Measurements from ENCODE around the gene TENT4B. TPM values are rescaled to one million over a fixed set of nuclear protein-coding genes. Genes with fewer than 3 reads are reported as not detected.

The TENT4B gene
- total RNA-seq, 1 donor from 2014 or later: 13.2 TPM

DNA sequence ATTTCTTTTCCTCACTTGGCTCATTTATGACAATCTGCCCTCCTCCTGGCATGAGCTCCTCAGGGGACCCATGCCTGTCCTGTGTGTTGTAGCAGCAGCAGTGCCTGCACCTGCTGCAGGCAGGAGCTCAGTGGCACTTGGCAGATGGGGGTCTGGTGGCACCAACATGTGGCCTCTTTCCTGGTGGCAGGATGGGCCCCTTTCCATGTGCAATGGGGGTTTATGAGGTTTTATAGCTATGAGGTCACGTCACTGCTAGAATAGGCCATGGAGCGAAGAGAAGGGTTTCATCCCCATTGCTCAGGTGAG lies 120.2 kb downstream of the TENT4B start:
- POLR2A ChIA-PET: interaction anchor here (0.5 to 16.1 kb wide), 15 partner anchors 4 to 411 kb away, joined by 3 to 244 read pairs (median 7); partner anchors contain the start of genes ADCY7, CNEP1R1 and SNX20
- ATAC-seq (ENCODE audit: low read depth) (no peak), DNase-seq (no peak)
- Mint-ChIP-seq H3K36me3 (ENCODE audit: low read depth) (peaks cover 9% of the 10 kb centered on the region), H3K27me3 (no peaks in the 10 kb centered on the region), H3K4me3 (peak overlapping the region; percentile 99), H3K27ac (peak overlapping the region; percentile 100), H3K9me3 (peaks cover 1% of the 10 kb centered on the region), H3K4me1 (peaks cover 91% of the 10 kb centered on the region)
- intact Hi-C loops (cut with micrococcal nuclease): no loop called here
- CTCF ChIA-PET: interaction anchor here (0.9 to 4.4 kb wide), 9 partner anchors 8 to 122 kb away, joined by 3 to 21 read pairs (median 10); no protein-coding TSS in a partner anchor
- TF ChIP-seq, protein P1, sequence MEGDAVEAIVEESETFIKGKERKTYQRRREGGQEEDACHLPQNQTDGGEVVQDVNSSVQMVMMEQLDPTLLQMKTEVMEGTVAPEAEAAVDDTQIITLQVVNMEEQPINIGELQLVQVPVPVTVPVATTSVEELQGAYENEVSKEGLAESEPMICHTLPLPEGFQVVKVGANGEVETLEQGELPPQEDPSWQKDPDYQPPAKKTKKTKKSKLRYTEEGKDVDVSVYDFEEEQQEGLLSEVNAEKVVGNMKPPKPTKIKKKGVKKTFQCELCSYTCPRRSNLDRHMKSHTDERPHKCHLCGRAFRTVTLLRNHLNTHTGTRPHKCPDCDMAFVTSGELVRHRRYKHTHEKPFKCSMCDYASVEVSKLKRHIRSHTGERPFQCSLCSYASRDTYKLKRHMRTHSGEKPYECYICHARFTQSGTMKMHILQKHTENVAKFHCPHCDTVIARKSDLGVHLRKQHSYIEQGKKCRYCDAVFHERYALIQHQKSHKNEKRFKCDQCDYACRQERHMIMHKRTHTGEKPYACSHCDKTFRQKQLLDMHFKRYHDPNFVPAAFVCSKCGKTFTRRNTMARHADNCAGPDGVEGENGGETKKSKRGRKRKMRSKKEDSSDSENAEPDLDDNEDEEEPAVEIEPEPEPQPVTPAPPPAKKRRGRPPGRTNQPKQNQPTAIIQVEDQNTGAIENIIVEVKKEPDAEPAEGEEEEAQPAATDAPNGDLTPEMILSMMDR (IDR thresholded peaks at IDR 0.05): no peak

- no peaks in the 10 kb centered on the region for H3K27me3 Mint-ChIP-seq
These were observed 120.8 kb downstream of the TENT4B start for GRCh38 chr16:50273888-50274325.

GRCh38 chr16:50274326-50275097 lies 121.4 kb downstream of the TENT4B start:
- Mint-ChIP-seq H3K4me3 (peak overlapping the region; percentile 99), H3K27ac (peak overlapping the region; percentile 100), H3K4me1 (peaks cover 93% of the 10 kb centered on the region), H3K9me3 (peaks cover 4% of the 10 kb centered on the region), H3K36me3 (ENCODE audit: low read depth) (peaks cover 13% of the 10 kb centered on the region), H3K27me3 (no peaks in the 10 kb centered on the region)
- peak; percentile 66 for ATAC-seq (ENCODE audit: low read depth)
- POLR2A ChIA-PET: interaction anchor here (0.7 to 16.1 kb wide), 17 partner anchors 5 to 472 kb away, joined by 3 to 244 read pairs (median 6); partner anchors contain the start of genes ADCY7, CNEP1R1 and CYLD
- TF ChIP-seq, protein P1 (IDR thresholded peaks at IDR 0.05): no peak
- intact Hi-C loops (cut with micrococcal nuclease): loop anchor here (1.0 to 2.0 kb wide), 5 partner anchors 8 to 468 kb away; partner anchors contain the start of genes ADCY7 and CYLD
- DNase-seq: peak; percentile 65
- CTCF ChIA-PET: interaction anchor here (0.9 to 4.4 kb wide), 8 partner anchors 10 to 123 kb away, joined by 3 to 21 read pairs (median 11); no protein-coding TSS in a partner anchor

More at GRCh38 chr16:50273888-50274325, 120.8 kb downstream of the TENT4B start:
- peak; percentile 82 for ATAC-seq (ENCODE audit: low read depth)
- TF ChIP-seq, protein P1 (IDR thresholded peaks at IDR 0.05): no peak
- Mint-ChIP-seq H3K4me3 (peak overlapping the region; percentile 99), H3K36me3 (ENCODE audit: low read depth) (peaks cover 13% of the 10 kb centered on the region), H3K27ac (peak overlapping the region; percentile 100), H3K9me3 (peaks cover 4% of the 10 kb centered on the region), H3K4me1 (peaks cover 93% of the 10 kb centered on the region)
- CTCF ChIA-PET: interaction anchor here (0.9 to 4.4 kb wide), 9 partner anchors 8 to 122 kb away, joined by 3 to 21 read pairs (median 10); no protein-coding TSS in a partner anchor
- POLR2A ChIA-PET: interaction anchor here (0.5 to 16.1 kb wide), 19 partner anchors 5 to 472 kb away, joined by 3 to 244 read pairs (median 6); partner anchors contain the start of genes ADCY7, CNEP1R1, CYLD and SNX20
- intact Hi-C loops (cut with micrococcal nuclease): loop anchor here (1.0 to 2.0 kb wide), 5 partner anchors 8 to 469 kb away; partner anchors contain the start of genes ADCY7 and CYLD
- DNase-seq: no peak

- intact Hi-C loops (cut with micrococcal nuclease): loop anchor here (2.0 kb wide), 2 partner anchors 60 to 468 kb away; partner anchors contain the start of gene CYLD
- Mint-ChIP-seq H3K36me3 (ENCODE audit: low read depth) (peaks cover 16% of the 10 kb centered on the region), H3K9me3 (peaks cover 4% of the 10 kb centered on the region), H3K4me3 (peak overlapping the region; percentile 99), H3K27me3 (no peaks in the 10 kb centered on the region), H3K4me1 (peaks cover 95% of the 10 kb centered on the region), H3K27ac (peak overlapping the region; percentile 100)
- DNase-seq (no peak), ATAC-seq (ENCODE audit: low read depth) (no peak)
- ChIA-PET POLR2A (interaction anchor here (1.1 to 16.1 kb wide), 11 partner anchors 5 to 471 kb away, joined by 3 to 244 read pairs (median 10); partner anchors contain the start of genes ADCY7, CNEP1R1 and CYLD), CTCF (interaction anchor here (0.9 to 4.4 kb wide), 7 partner anchors 10 to 80 kb away, joined by 3 to 21 read pairs (median 12); no protein-coding TSS in a partner anchor)
- TF ChIP-seq, protein P1 (IDR thresholded peaks at IDR 0.05): no peak
These were observed 122.0 kb downstream of the TENT4B start for GRCh38 chr16:50275098-50275415.

Data from activated B cell treated with CpG ODN at 0.5 μM for 24 hours (primary cell).